Measurements from ENCODE around the gene WDR26. TPM values are rescaled to one million over a fixed set of nuclear protein-coding genes. Genes with fewer than 3 reads are reported as not detected.
A peak's percentile ranks its signal among the peaks of the same experiment; 100 is the strongest.

The WDR26 gene
- total RNA-seq, 1 donor from 2014 or later: 105 TPM

DNA sequence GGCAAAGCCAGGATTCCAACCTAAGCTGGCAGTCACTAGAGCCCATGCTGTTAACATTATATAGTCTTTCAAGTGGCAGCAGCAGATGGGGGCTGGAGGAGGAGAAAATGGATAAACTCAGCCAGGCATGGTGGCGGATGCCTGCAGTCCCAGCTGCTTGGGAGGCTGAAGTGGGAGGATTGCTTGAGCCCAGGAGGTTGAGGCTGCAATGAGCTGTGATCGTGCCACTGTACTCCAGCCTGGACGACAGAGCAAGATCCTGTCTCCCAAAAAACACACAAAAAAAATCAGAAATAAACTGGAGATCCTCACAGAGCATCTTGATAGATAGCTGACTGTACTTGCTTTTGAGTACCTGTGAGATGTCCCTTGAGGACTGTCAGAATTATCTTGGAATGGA lies 13.4 kb upstream of the WDR26 start:
- no peaks in the 10 kb centered on the region for H3K27me3 ChIP-seq (ENCODE audit: insufficient read depth, low read length)
- FAIRE-seq (no peak), DNase-seq (ENCODE audit: low read depth) (no peak)
- no peaks in the 10 kb centered on the region for H3K9me3 Mint-ChIP-seq (ENCODE audit: unreplicated experiment)
- no peak overlapping the region for H2AFZ ChIP-seq (ENCODE audit: low read depth, low read length)
- no peak overlapping the region for H3K4me2 ChIP-seq (ENCODE audit: low read length)
- peaks cover 10% of the 10 kb centered on the region for H3K4me1 Mint-ChIP-seq (ENCODE audit: low read depth, unreplicated experiment)
- TF ChIP-seq EZH2 (IDR thresholded peaks at IDR 0.05; ENCODE audit: insufficient read depth, low read length): no peak
- TF ChIP-seq, protein P1, sequence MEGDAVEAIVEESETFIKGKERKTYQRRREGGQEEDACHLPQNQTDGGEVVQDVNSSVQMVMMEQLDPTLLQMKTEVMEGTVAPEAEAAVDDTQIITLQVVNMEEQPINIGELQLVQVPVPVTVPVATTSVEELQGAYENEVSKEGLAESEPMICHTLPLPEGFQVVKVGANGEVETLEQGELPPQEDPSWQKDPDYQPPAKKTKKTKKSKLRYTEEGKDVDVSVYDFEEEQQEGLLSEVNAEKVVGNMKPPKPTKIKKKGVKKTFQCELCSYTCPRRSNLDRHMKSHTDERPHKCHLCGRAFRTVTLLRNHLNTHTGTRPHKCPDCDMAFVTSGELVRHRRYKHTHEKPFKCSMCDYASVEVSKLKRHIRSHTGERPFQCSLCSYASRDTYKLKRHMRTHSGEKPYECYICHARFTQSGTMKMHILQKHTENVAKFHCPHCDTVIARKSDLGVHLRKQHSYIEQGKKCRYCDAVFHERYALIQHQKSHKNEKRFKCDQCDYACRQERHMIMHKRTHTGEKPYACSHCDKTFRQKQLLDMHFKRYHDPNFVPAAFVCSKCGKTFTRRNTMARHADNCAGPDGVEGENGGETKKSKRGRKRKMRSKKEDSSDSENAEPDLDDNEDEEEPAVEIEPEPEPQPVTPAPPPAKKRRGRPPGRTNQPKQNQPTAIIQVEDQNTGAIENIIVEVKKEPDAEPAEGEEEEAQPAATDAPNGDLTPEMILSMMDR (IDR thresholded peaks at IDR 0.05; ENCODE audit: insufficient read depth, low read depth, low read length): no peak
- H3K9ac ChIP-seq (ENCODE audit: low read length): no peak overlapping the region
- H3K4me3 Mint-ChIP-seq (ENCODE audit: unreplicated experiment): no peak overlapping the region
- no peak overlapping the region for H3K4me3 ChIP-seq (ENCODE audit: insufficient read depth, low read depth, low read length)
- H3K36me3 ChIP-seq (ENCODE audit: insufficient read depth, low read length): no peaks in the 10 kb centered on the region
- H3K27ac Mint-ChIP-seq (ENCODE audit: unreplicated experiment): no peak overlapping the region
- no peaks in the 10 kb centered on the region for H3K79me2 ChIP-seq (ENCODE audit: insufficient read depth, low read length)
- H3K27ac ChIP-seq (ENCODE audit: low read depth, low read length): no peak overlapping the region
- no peaks in the 10 kb centered on the region for H3K27me3 Mint-ChIP-seq (ENCODE audit: low read depth, unreplicated experiment)
- no peaks in the 10 kb centered on the region for H3K9me3 ChIP-seq (ENCODE audit: insufficient read depth, low read depth, low read length)
- peaks cover 1% of the 10 kb centered on the region for H3K36me3 Mint-ChIP-seq (ENCODE audit: low read depth, unreplicated experiment)
- H4K20me1 ChIP-seq (ENCODE audit: insufficient read depth, low read length): no peaks in the 10 kb centered on the region
- H3K4me1 ChIP-seq (ENCODE audit: insufficient read depth, low read length): peaks cover 9% of the 10 kb centered on the region

DNA sequence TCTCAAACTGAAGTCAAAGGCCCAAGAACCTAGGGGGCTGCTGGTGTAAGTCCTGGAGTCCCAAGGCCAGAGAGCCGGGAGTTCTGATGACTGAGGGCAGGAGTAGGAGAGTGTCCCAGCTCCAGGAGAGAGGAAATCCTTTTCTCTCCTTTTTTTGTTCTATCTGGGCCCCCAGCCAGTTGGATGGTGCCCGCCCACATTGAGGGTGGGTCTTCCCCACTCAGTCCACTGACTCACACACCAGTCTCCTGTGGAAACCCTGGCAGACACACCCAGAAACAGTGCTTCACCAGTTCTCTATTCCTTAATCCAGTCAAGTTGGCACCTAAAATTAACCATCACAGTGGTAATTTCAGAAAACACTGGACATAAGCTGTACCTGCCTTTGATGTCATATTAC lies 12.7 kb upstream of the WDR26 start:
- no peaks in the 10 kb centered on the region for H3K79me2 ChIP-seq (ENCODE audit: insufficient read depth, low read length)
- H3K4me2 ChIP-seq (ENCODE audit: low read length): peak overlapping the region; percentile 50
- no peak for TF ChIP-seq EZH2 (IDR thresholded peaks at IDR 0.05; ENCODE audit: insufficient read depth, low read length)
- TF ChIP-seq, protein P1 (IDR thresholded peaks at IDR 0.05; ENCODE audit: insufficient read depth, low read depth, low read length): no peak
- peaks cover 9% of the 10 kb centered on the region for H3K4me1 ChIP-seq (ENCODE audit: insufficient read depth, low read length)
- H3K27me3 Mint-ChIP-seq (ENCODE audit: low read depth, unreplicated experiment): no peaks in the 10 kb centered on the region
- no peak overlapping the region for H3K9ac ChIP-seq (ENCODE audit: low read length)
- no peaks in the 10 kb centered on the region for H3K9me3 Mint-ChIP-seq (ENCODE audit: unreplicated experiment)
- no peak overlapping the region for H3K27ac ChIP-seq (ENCODE audit: low read depth, low read length)
- H2AFZ ChIP-seq (ENCODE audit: low read depth, low read length): peak overlapping the region; percentile 44
- H3K4me3 ChIP-seq (ENCODE audit: insufficient read depth, low read depth, low read length): no peak overlapping the region
- H3K27me3 ChIP-seq (ENCODE audit: insufficient read depth, low read length): no peaks in the 10 kb centered on the region
- no peak overlapping the region for H3K27ac Mint-ChIP-seq (ENCODE audit: unreplicated experiment)
- peaks cover 1% of the 10 kb centered on the region for H3K36me3 Mint-ChIP-seq (ENCODE audit: low read depth, unreplicated experiment)
- H4K20me1 ChIP-seq (ENCODE audit: insufficient read depth, low read length): no peaks in the 10 kb centered on the region
- H3K36me3 ChIP-seq (ENCODE audit: insufficient read depth, low read length): no peaks in the 10 kb centered on the region
- DNase-seq (ENCODE audit: low read depth) (peak; percentile 74), FAIRE-seq (no peak)
- no peak overlapping the region for H3K4me3 Mint-ChIP-seq (ENCODE audit: unreplicated experiment)
- no peaks in the 10 kb centered on the region for H3K9me3 ChIP-seq (ENCODE audit: insufficient read depth, low read depth, low read length)
- H3K4me1 Mint-ChIP-seq (ENCODE audit: low read depth, unreplicated experiment): peaks cover 10% of the 10 kb centered on the region

DNA sequence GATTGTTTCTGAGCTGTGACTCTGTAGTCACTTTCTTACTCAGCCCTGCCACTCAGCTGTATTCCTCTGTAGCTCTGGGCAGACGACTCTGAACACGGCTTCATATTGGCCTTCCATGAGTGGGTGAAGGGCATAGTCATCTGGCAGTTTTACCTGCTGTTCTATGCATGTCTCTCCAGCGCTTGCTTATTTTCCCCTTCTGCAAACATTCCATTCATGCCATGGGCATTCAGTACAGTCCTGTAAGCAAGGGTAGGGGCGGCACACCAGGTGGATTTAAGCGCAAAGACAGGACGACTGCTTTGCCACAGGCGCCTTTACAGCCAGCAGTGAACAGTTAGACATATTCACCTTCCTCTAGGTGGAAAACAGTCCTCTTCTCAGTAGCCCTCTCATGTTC lies 4.4 kb upstream of the WDR26 start:
- no peaks in the 10 kb centered on the region for H3K36me3 ChIP-seq (ENCODE audit: insufficient read depth, low read length)
- DNase-seq (ENCODE audit: low read depth) (no peak), FAIRE-seq (no peak)
- no peaks in the 10 kb centered on the region for H3K9me3 ChIP-seq (ENCODE audit: insufficient read depth, low read depth, low read length)
- H3K9ac ChIP-seq (ENCODE audit: low read length): no peak overlapping the region
- Mint-ChIP-seq H3K9me3 (ENCODE audit: unreplicated experiment) (no peaks in the 10 kb centered on the region), H3K27ac (ENCODE audit: unreplicated experiment) (no peak overlapping the region), H3K4me3 (ENCODE audit: unreplicated experiment) (no peak overlapping the region), H3K4me1 (ENCODE audit: low read depth, unreplicated experiment) (peaks cover 11% of the 10 kb centered on the region), H3K27me3 (ENCODE audit: low read depth, unreplicated experiment) (no peaks in the 10 kb centered on the region), H3K36me3 (ENCODE audit: low read depth, unreplicated experiment) (no peaks in the 10 kb centered on the region)
- no peaks in the 10 kb centered on the region for H3K27me3 ChIP-seq (ENCODE audit: insufficient read depth, low read length)
- H3K4me3 ChIP-seq (ENCODE audit: insufficient read depth, low read depth, low read length): no peak overlapping the region
- H3K27ac ChIP-seq (ENCODE audit: low read depth, low read length): no peak overlapping the region
- no peak overlapping the region for H2AFZ ChIP-seq (ENCODE audit: low read depth, low read length)
- peaks cover 27% of the 10 kb centered on the region for H3K79me2 ChIP-seq (ENCODE audit: insufficient read depth, low read length)
- no peaks in the 10 kb centered on the region for H4K20me1 ChIP-seq (ENCODE audit: insufficient read depth, low read length)
- H3K4me1 ChIP-seq (ENCODE audit: insufficient read depth, low read length): peaks cover 12% of the 10 kb centered on the region
- no peak for TF ChIP-seq EZH2 (IDR thresholded peaks at IDR 0.05; ENCODE audit: insufficient read depth, low read length)
- TF ChIP-seq, protein P1 (IDR thresholded peaks at IDR 0.05; ENCODE audit: insufficient read depth, low read depth, low read length): no peak
- H3K4me2 ChIP-seq (ENCODE audit: low read length): no peak overlapping the region
